ENCODE results near the gene KRTAP5-4.
"Not testable (repeated sequence)": the region's sequence is repeated elsewhere in the genome, so short reads cannot be mapped to it uniquely, and the experiment has no call there.

Gene KRTAP5-4

GRCh38 chr11:1652771-1653540 is 31.0 kb upstream of the KRTAP5-4 start:
- DNase-seq (ENCODE audit: low read depth, low spot score) = peak; percentile 53

- no peak for DNase-seq (ENCODE audit: low read depth, low spot score)
Measured at GRCh38 chr11:1652442-1652770, 30.5 kb upstream of the KRTAP5-4 start.

GRCh38 chr11:1652026-1652425 is 30.1 kb upstream of the KRTAP5-4 start:
- DNase-seq (ENCODE audit: low read depth, low spot score) = no peak

GRCh38 chr11:1651411-1651980 is 29.6 kb upstream of the KRTAP5-4 start:
- DNase-seq (ENCODE audit: low read depth, low spot score) = no peak

- DNase-seq (ENCODE audit: low read depth, low spot score) = no peak
Measured at GRCh38 chr11:1650918-1651262, 29.0 kb upstream of the KRTAP5-4 start.

GRCh38 chr11:1650034-1650917 is 28.3 kb upstream of the KRTAP5-4 start:
- no peak for DNase-seq (ENCODE audit: low read depth, low spot score)

GRCh38 chr11:1648653-1649420 is 26.9 kb upstream of the KRTAP5-4 start:
- DNase-seq (ENCODE audit: low read depth, low spot score) = no peak

- DNase-seq (ENCODE audit: low read depth, low spot score) = no peak
Measured at GRCh38 chr11:1647901-1648652, 26.1 kb upstream of the KRTAP5-4 start.

GRCh38 chr11:1646540-1646939 is 24.6 kb upstream of the KRTAP5-4 start:
- DNase-seq (ENCODE audit: low read depth, low spot score) = not testable (repeated sequence)

- no peak for DNase-seq (ENCODE audit: low read depth, low spot score)
Measured at GRCh38 chr11:1645357-1645821, 23.5 kb upstream of the KRTAP5-4 start.

GRCh38 chr11:1644601-1645356 is 22.8 kb upstream of the KRTAP5-4 start:
- no peak for DNase-seq (ENCODE audit: low read depth, low spot score)

GRCh38 chr11:1643146-1643690 is 21.3 kb upstream of the KRTAP5-4 start:
- no peak for DNase-seq (ENCODE audit: low read depth, low spot score)

- no peak for DNase-seq (ENCODE audit: low read depth, low spot score)
Measured at GRCh38 chr11:1642288-1643145, 20.6 kb upstream of the KRTAP5-4 start.

GRCh38 chr11:1641096-1641495 is 19.2 kb upstream of the KRTAP5-4 start:
- no peak for DNase-seq (ENCODE audit: low read depth, low spot score)

GRCh38 chr11:1640076-1640946 is 18.4 kb upstream of the KRTAP5-4 start:
- DNase-seq (ENCODE audit: low read depth, low spot score) = no peak

- DNase-seq (ENCODE audit: low read depth, low spot score) = no peak
Measured at GRCh38 chr11:1639666-1640065, 17.7 kb upstream of the KRTAP5-4 start.

- DNase-seq (ENCODE audit: low read depth, low spot score) = no peak
Measured at GRCh38 chr11:1639102-1639620, 17.2 kb upstream of the KRTAP5-4 start.

GRCh38 chr11:1638344-1638743 is 16.4 kb upstream of the KRTAP5-4 start:
- DNase-seq (ENCODE audit: low read depth, low spot score) = no peak

Measured in activated CD4-positive, CD25-positive, alpha-beta regulatory T cell treated with anti-CD3 and anti-CD28 coated beads, Interleukin-2, amount 50 U/mL, for 16 hours (primary cell).